Measurements from ENCODE around the gene DMAC2L. TPM values are rescaled to one million over a fixed set of nuclear protein-coding genes. Genes with fewer than 3 reads are reported as not detected.
"Not testable (repeated sequence)": the region's sequence is repeated elsewhere in the genome, so short reads cannot be mapped to it uniquely, and the experiment has no call there.

The DMAC2L gene
- total and polyA plus RNA-seq, 5 donors from 2014 or later = 12.6 to 26.8 (median 16.7) TPM

GRCh38 chr14:50357753-50358395 lies 45.8 kb downstream of the DMAC2L start:
- H3K4me3 ChIP-seq (ENCODE audit: low read depth, low read length) = no peak overlapping the region
- H3K36me3 ChIP-seq (ENCODE audit: control insufficient read depth, insufficient read depth, low read length) = peaks cover 14% of the 10 kb centered on the region
- H3K36me3 Mint-ChIP-seq = peaks cover 38% of the 10 kb centered on the region
- ATAC-seq (ENCODE audit: low read depth in 2 of 2) = no peak
- no peaks in the 10 kb centered on the region for H3K27me3 ChIP-seq (ENCODE audit: control insufficient read depth, insufficient read depth, low read length)
- peaks cover 0 to 3% (median 0%) of the 10 kb centered on the region in 7 donors for H3K9me3 Mint-ChIP-seq
- no peaks in the 10 kb centered on the region for H3K4me1 ChIP-seq (ENCODE audit: control insufficient read depth, insufficient read depth, low read length, poor library complexity, severe bottlenecking)
- H3K9me3 ChIP-seq (ENCODE audit: control insufficient read depth in 2 of 2, low read length in 2 of 2) = no peaks in the 10 kb centered on the region
- no peak overlapping the region for H3K27ac ChIP-seq (ENCODE audit: insufficient read depth, low read length, poor library complexity, severe bottlenecking)
- DNase-seq = no peak
- H3K27me3 Mint-ChIP-seq = no peaks in the 10 kb centered on the region
- H3K27ac Mint-ChIP-seq = peak overlapping the region; percentile 8 to 79 (median 17)
- H3K4me1 Mint-ChIP-seq = peaks cover 8 to 33% (median 23%) of the 10 kb centered on the region in 4 donors
- peak overlapping the region in 1 of 4 donors; percentile 44 for H3K4me3 Mint-ChIP-seq

- Mint-ChIP-seq H3K4me1 (peaks cover 13 to 40% (median 32%) of the 10 kb centered on the region in 4 donors), H3K9me3 (peaks cover 0 to 3% (median 0%) of the 10 kb centered on the region in 7 donors), H3K4me3 (peak overlapping the region in 1 of 4 donors; percentile 18), H3K27ac (no peak overlapping the region), H3K27me3 (no peaks in the 10 kb centered on the region), H3K36me3 (peaks cover 33% of the 10 kb centered on the region)
- ATAC-seq (ENCODE audit: low read depth in 2 of 2) (no peak), DNase-seq (no peak)
- no peaks in the 10 kb centered on the region for H3K9me3 ChIP-seq (ENCODE audit: control insufficient read depth in 2 of 2, low read length in 2 of 2)
- H3K4me1 ChIP-seq (ENCODE audit: control insufficient read depth, insufficient read depth, low read length, poor library complexity, severe bottlenecking) = peaks cover 12% of the 10 kb centered on the region
- H3K36me3 ChIP-seq (ENCODE audit: control insufficient read depth, insufficient read depth, low read length) = peaks cover 14% of the 10 kb centered on the region
- no peaks in the 10 kb centered on the region for H3K27me3 ChIP-seq (ENCODE audit: control insufficient read depth, insufficient read depth, low read length)
- H3K27ac ChIP-seq (ENCODE audit: insufficient read depth, low read length, poor library complexity, severe bottlenecking) = no peak overlapping the region
- H3K4me3 ChIP-seq (ENCODE audit: low read depth, low read length) = no peak overlapping the region
These were observed 47.5 kb downstream of the DMAC2L start for GRCh38 chr14:50359631-50360030.

- peak overlapping the region in 2 of 4 donors; percentile 19 to 53 for H3K4me3 Mint-ChIP-seq
- Histone ChIP-seq H3K27ac (ENCODE audit: insufficient read depth, low read length, poor library complexity, severe bottlenecking) (no peak overlapping the region), H3K36me3 (ENCODE audit: control insufficient read depth, insufficient read depth, low read length) (peaks cover 14% of the 10 kb centered on the region), H3K9me3 (ENCODE audit: control insufficient read depth in 2 of 2, low read length in 2 of 2) (no peaks in the 10 kb centered on the region), H3K4me1 (ENCODE audit: control insufficient read depth, insufficient read depth, low read length, poor library complexity, severe bottlenecking) (peaks cover 12% of the 10 kb centered on the region), H3K27me3 (ENCODE audit: control insufficient read depth, insufficient read depth, low read length) (no peaks in the 10 kb centered on the region), H3K4me3 (ENCODE audit: low read depth, low read length) (no peak overlapping the region)
- peaks cover 13 to 40% (median 36%) of the 10 kb centered on the region in 4 donors for H3K4me1 Mint-ChIP-seq
- DNase-seq (no peak), ATAC-seq (ENCODE audit: low read depth in 2 of 2) (no peak)
- H3K36me3 Mint-ChIP-seq = peaks cover 33% of the 10 kb centered on the region
- no peak overlapping the region for H3K27ac Mint-ChIP-seq
- peaks cover 0 to 3% (median 0%) of the 10 kb centered on the region in 7 donors for H3K9me3 Mint-ChIP-seq
- no peaks in the 10 kb centered on the region for H3K27me3 Mint-ChIP-seq
These were observed 48.0 kb downstream of the DMAC2L start for GRCh38 chr14:50360093-50360492.

- DNase-seq (no peak), ATAC-seq (ENCODE audit: low read depth in 2 of 2) (no peak)
- no peaks in the 10 kb centered on the region for H3K27me3 Mint-ChIP-seq
- peaks cover 0 to 3% (median 0%) of the 10 kb centered on the region in 7 donors for H3K9me3 Mint-ChIP-seq
- peaks cover 9 to 40% (median 34%) of the 10 kb centered on the region in 4 donors for H3K4me1 Mint-ChIP-seq
- peak overlapping the region in 1 of 3 donors; percentile 29 for H3K27ac Mint-ChIP-seq
- H3K27ac ChIP-seq (ENCODE audit: insufficient read depth, low read length, poor library complexity, severe bottlenecking) = no peak overlapping the region
- H3K9me3 ChIP-seq (ENCODE audit: control insufficient read depth in 2 of 2, low read length in 2 of 2) = no peaks in the 10 kb centered on the region
- H3K4me3 Mint-ChIP-seq = peak overlapping the region in 2 of 4 donors; percentile 19 to 29
- H3K4me1 ChIP-seq (ENCODE audit: control insufficient read depth, insufficient read depth, low read length, poor library complexity, severe bottlenecking) = peaks cover 12% of the 10 kb centered on the region
- H3K27me3 ChIP-seq (ENCODE audit: control insufficient read depth, insufficient read depth, low read length) = no peaks in the 10 kb centered on the region
- H3K4me3 ChIP-seq (ENCODE audit: low read depth, low read length) = no peak overlapping the region
- peaks cover 14% of the 10 kb centered on the region for H3K36me3 ChIP-seq (ENCODE audit: control insufficient read depth, insufficient read depth, low read length)
- peaks cover 28% of the 10 kb centered on the region for H3K36me3 Mint-ChIP-seq
These were observed 48.7 kb downstream of the DMAC2L start for GRCh38 chr14:50360851-50361250.

GRCh38 chr14:50361473-50362403 lies 49.6 kb downstream of the DMAC2L start:
- ATAC-seq (ENCODE audit: low read depth in 2 of 2) = not testable (repeated sequence)
- peak overlapping the region in 3 of 4 donors; percentile 29 to 91 (median 90) for H3K4me3 Mint-ChIP-seq
- H3K27ac Mint-ChIP-seq = peak overlapping the region in 2 of 3 donors; percentile 60 to 94

GRCh38 chr14:50362764-50363713 lies 50.9 kb downstream of the DMAC2L start:
- Histone ChIP-seq H3K4me3 (ENCODE audit: low read depth, low read length) (peak overlapping the region; percentile 98), H3K36me3 (ENCODE audit: control insufficient read depth, insufficient read depth, low read length) (peaks cover 3% of the 10 kb centered on the region), H3K27ac (ENCODE audit: insufficient read depth, low read length, poor library complexity, severe bottlenecking) (peak overlapping the region; percentile 80), H3K9me3 (ENCODE audit: control insufficient read depth in 2 of 2, low read length in 2 of 2) (no peaks in the 10 kb centered on the region), H3K27me3 (ENCODE audit: control insufficient read depth, insufficient read depth, low read length) (no peaks in the 10 kb centered on the region), H3K4me1 (ENCODE audit: control insufficient read depth, insufficient read depth, low read length, poor library complexity, severe bottlenecking) (peaks cover 12% of the 10 kb centered on the region)
- H3K27me3 Mint-ChIP-seq = no peaks in the 10 kb centered on the region
- H3K4me3 Mint-ChIP-seq = peak overlapping the region; percentile 88 to 97 (median 90)
- H3K36me3 Mint-ChIP-seq = peaks cover 8% of the 10 kb centered on the region
- peak; percentile 28 to 29 for ATAC-seq (ENCODE audit: low read depth in 2 of 2)
- peaks cover 0 to 1% (median 0%) of the 10 kb centered on the region in 7 donors for H3K9me3 Mint-ChIP-seq
- peak overlapping the region; percentile 94 to 99 (median 94) for H3K27ac Mint-ChIP-seq
- peak in 2 of 3 donors; percentile 39 to 58 for DNase-seq
- H3K4me1 Mint-ChIP-seq = peaks cover 6 to 36% (median 30%) of the 10 kb centered on the region in 4 donors

More at GRCh38 chr14:50361473-50362403, 49.6 kb downstream of the DMAC2L start:
- not testable (repeated sequence) for H3K27ac ChIP-seq (ENCODE audit: insufficient read depth, low read length, poor library complexity, severe bottlenecking); H3K9me3 Mint-ChIP-seq; H3K4me3 ChIP-seq (ENCODE audit: low read depth, low read length); H3K27me3 ChIP-seq (ENCODE audit: control insufficient read depth, insufficient read depth, low read length); H3K27me3 Mint-ChIP-seq; H3K9me3 ChIP-seq (ENCODE audit: control insufficient read depth in 2 of 2, low read length in 2 of 2); DNase-seq
- Mint-ChIP-seq H3K36me3 (peaks cover 20% of the 10 kb centered on the region), H3K4me1 (peaks cover 9 to 39% (median 35%) of the 10 kb centered on the region in 4 donors)
- peaks cover 12% of the 10 kb centered on the region for H3K4me1 ChIP-seq (ENCODE audit: control insufficient read depth, insufficient read depth, low read length, poor library complexity, severe bottlenecking)
- peaks cover 14% of the 10 kb centered on the region for H3K36me3 ChIP-seq (ENCODE audit: control insufficient read depth, insufficient read depth, low read length)

GRCh38 chr14:50363714-50364111 lies 51.6 kb downstream of the DMAC2L start:
- peak overlapping the region; percentile 80 for H3K27ac ChIP-seq (ENCODE audit: insufficient read depth, low read length, poor library complexity, severe bottlenecking)
- Mint-ChIP-seq H3K27ac (peak overlapping the region; percentile 94 to 99 (median 94)), H3K4me1 (peaks cover 6 to 36% (median 29%) of the 10 kb centered on the region in 4 donors), H3K4me3 (peak overlapping the region; percentile 88 to 97 (median 90)), H3K9me3 (no peaks in the 10 kb centered on the region), H3K36me3 (peaks cover 4% of the 10 kb centered on the region), H3K27me3 (no peaks in the 10 kb centered on the region)
- H3K4me3 ChIP-seq (ENCODE audit: low read depth, low read length) = peak overlapping the region; percentile 98
- H3K4me1 ChIP-seq (ENCODE audit: control insufficient read depth, insufficient read depth, low read length, poor library complexity, severe bottlenecking) = peaks cover 12% of the 10 kb centered on the region
- H3K27me3 ChIP-seq (ENCODE audit: control insufficient read depth, insufficient read depth, low read length) = no peaks in the 10 kb centered on the region
- DNase-seq (peak in 2 of 3 donors; percentile 67 to 92), ATAC-seq (ENCODE audit: low read depth in 2 of 2) (peak; percentile 98 to 99)
- H3K9me3 ChIP-seq (ENCODE audit: control insufficient read depth in 2 of 2, low read length in 2 of 2) = no peaks in the 10 kb centered on the region
- H3K36me3 ChIP-seq (ENCODE audit: control insufficient read depth, insufficient read depth, low read length) = no peaks in the 10 kb centered on the region
